Measurements from ENCODE around the gene PSD2. TPM values are rescaled to one million over a fixed set of nuclear protein-coding genes. Genes with fewer than 3 reads are reported as not detected.
A peak's percentile ranks its signal among the peaks of the same experiment; 100 is the strongest.

PSD2 gene
- total RNA-seq, 1 experiment from 2014 or later = 0.10 TPM

GRCh38 chr5:139835656-139836055 lies 40.0 kb downstream of the PSD2 start:
- no peak for DNase-seq (ENCODE audit: low read depth)

- no peak for DNase-seq (ENCODE audit: low read depth)
These were observed 41.0 kb downstream of the PSD2 start for GRCh38 chr5:139836469-139837208.

- DNase-seq (ENCODE audit: low read depth) = peak; percentile 31
These were observed 42.2 kb downstream of the PSD2 start for GRCh38 chr5:139837711-139838380.

- DNase-seq (ENCODE audit: low read depth) = no peak
These were observed 43.0 kb downstream of the PSD2 start for GRCh38 chr5:139838381-139839197.

GRCh38 chr5:139839232-139839815 lies 43.7 kb downstream of the PSD2 start:
- DNase-seq (ENCODE audit: low read depth) = no peak

- no peak for DNase-seq (ENCODE audit: low read depth)
These were observed 44.3 kb downstream of the PSD2 start for GRCh38 chr5:139839918-139840317.

- no peak for DNase-seq (ENCODE audit: low read depth)
These were observed 45.9 kb downstream of the PSD2 start for GRCh38 chr5:139841549-139841948.

GRCh38 chr5:139842321-139842720 lies 46.7 kb downstream of the PSD2 start:
- no peak for DNase-seq (ENCODE audit: low read depth)

- DNase-seq (ENCODE audit: low read depth) = no peak
These were observed 48.4 kb downstream of the PSD2 start for GRCh38 chr5:139843991-139844390.

- peak; percentile 78 for DNase-seq (ENCODE audit: low read depth)
These were observed 49.0 kb downstream of the PSD2 start for GRCh38 chr5:139844472-139845145.

- no peak for DNase-seq (ENCODE audit: low read depth)
These were observed 50.5 kb downstream of the PSD2 start for GRCh38 chr5:139845846-139846681.

- DNase-seq (ENCODE audit: low read depth) = no peak
These were observed 51.5 kb downstream of the PSD2 start for GRCh38 chr5:139847091-139847490.

GRCh38 chr5:139847790-139848507 lies 52.3 kb downstream of the PSD2 start:
- DNase-seq (ENCODE audit: low read depth) = no peak

GRCh38 chr5:139848508-139849100 lies 53.0 kb downstream of the PSD2 start:
- DNase-seq (ENCODE audit: low read depth) = no peak

- no peak for DNase-seq (ENCODE audit: low read depth)
These were observed 53.9 kb downstream of the PSD2 start for GRCh38 chr5:139849501-139849900.

GRCh38 chr5:139849942-139850341 lies 54.3 kb downstream of the PSD2 start:
- DNase-seq (ENCODE audit: low read depth) = peak; percentile 55

- no peak for DNase-seq (ENCODE audit: low read depth)
These were observed 54.9 kb downstream of the PSD2 start for GRCh38 chr5:139850423-139851016.

- no peak for DNase-seq (ENCODE audit: low read depth)
These were observed 56.0 kb downstream of the PSD2 start for GRCh38 chr5:139851558-139851957.

GRCh38 chr5:139852696-139853095 lies 57.1 kb downstream of the PSD2 start:
- DNase-seq (ENCODE audit: low read depth) = no peak
